NCI-H2227 treated with DMSO at 0.1 percent for 48 hours (cell line): Measurements from ENCODE around the gene HPCA.

Source experiments
- DNase-seq: peaks from one replicate; lab custom pipeline; 2025; lab: John Stamatoyannopoulos, UW

Gene HPCA

GRCh38 chr1:32886004-32886827 is at the start of gene HPCA:
HPCA (plus strand) TSS chr1:32886491; CDS start chr1:32888899, 2,408 bp downstream.
- DNase-seq: no peak

GRCh38 chr1:32848354-32849063 is 37.8 kb upstream of the HPCA start:
- peak; percentile 12 for DNase-seq

GRCh38 chr1:32855861-32856617 is 30.3 kb upstream of the HPCA start:
- DNase-seq: no peak

GRCh38 chr1:32858136-32858535 is 28.2 kb upstream of the HPCA start:
- DNase-seq: no peak

GRCh38 chr1:32858791-32859190 is 27.5 kb upstream of the HPCA start:
- no peak for DNase-seq

GRCh38 chr1:32859915-32860314 is 26.4 kb upstream of the HPCA start:
- no peak for DNase-seq

- no peak for DNase-seq
These were observed 25.7 kb upstream of the HPCA start for GRCh38 chr1:32860566-32860965.

- no peak for DNase-seq
These were observed 24.2 kb upstream of the HPCA start for GRCh38 chr1:32861904-32862695.

- DNase-seq: no peak
These were observed 22.9 kb upstream of the HPCA start for GRCh38 chr1:32863218-32863880.

- DNase-seq: no peak
These were observed 22.4 kb upstream of the HPCA start for GRCh38 chr1:32863881-32864245.

GRCh38 chr1:32864375-32865019 is 21.8 kb upstream of the HPCA start:
- DNase-seq: no peak

- no peak for DNase-seq
These were observed 20.5 kb upstream of the HPCA start for GRCh38 chr1:32865639-32866405.

- DNase-seq: no peak
These were observed 19.1 kb upstream of the HPCA start for GRCh38 chr1:32867151-32867550.

- DNase-seq: no peak
These were observed 18.6 kb upstream of the HPCA start for GRCh38 chr1:32867671-32868070.

GRCh38 chr1:32868085-32868484 is 18.2 kb upstream of the HPCA start:
- DNase-seq: no peak

GRCh38 chr1:32868806-32869455 is 17.4 kb upstream of the HPCA start:
- DNase-seq: no peak

- DNase-seq: no peak
These were observed 16.2 kb upstream of the HPCA start for GRCh38 chr1:32869923-32870614.

GRCh38 chr1:32870615-32871363 is 15.5 kb upstream of the HPCA start, which contains the start of gene FNDC5:
FNDC5 (minus strand) TSS chr1:32870912.
- no peak for DNase-seq
